Natural killer cell (primary cell): ENCODE measurements around the gene MICA. TPM values are rescaled to one million over a fixed set of nuclear protein-coding genes. Genes with fewer than 3 reads are reported as not detected.
"Not testable (repeated sequence)": the region's sequence is repeated elsewhere in the genome, so short reads cannot be mapped to it uniquely, and the experiment has no call there.

Experiments
- ATAC-seq, 3 donors: fragments of 150-1000 bp in 2 of 3; fragments of 200-7000 bp in 1 of 3; cut with Tn5 transposase; 1 replicate in 1 of 3; 2 replicates in 2 of 3; pipeline ENCODE4 v1.10.0; 2021; ENCODE audit warnings: mild to moderate bottlenecking in 2 of 3, moderate library complexity in 2 of 3
- DNase-seq, 2 donors: peaks; one replicate each; pipeline versions ENCODE4 v3.0.0 to v3.0.0-alpha.2; 2013 to 2021; ENCODE audit warnings: mixed read lengths in 1 of 2
- H3K27ac ChIP-seq: one replicate; pipeline ENCODE4 v1.5.1; 2013; ENCODE audit warnings: mild to moderate bottlenecking, low read length
- H3K27me3 ChIP-seq: one replicate; pipeline ENCODE4 v1.6.1; 2013; ENCODE audit warnings: low read length; ENCODE audit not compliant: control insufficient read depth, insufficient read depth
- H3K36me3 ChIP-seq: one replicate; pipeline ENCODE4 v1.6.1; 2013; ENCODE audit warnings: low read length; ENCODE audit not compliant: control insufficient read depth, insufficient read depth
- H3K4me1 ChIP-seq: one replicate; pipeline ENCODE4 v1.6.1; 2013; ENCODE audit warnings: low read length; ENCODE audit not compliant: control insufficient read depth, insufficient read depth
- H3K4me3 ChIP-seq: one replicate; pipeline ENCODE4 v1.5.1; 2013; ENCODE audit warnings: low read length
- H3K9me3 ChIP-seq: one replicate; pipeline ENCODE4 v1.6.1; 2013; ENCODE audit warnings: low read length; ENCODE audit not compliant: control insufficient read depth, insufficient read depth
- H3K27ac Mint-ChIP-seq, 2 donors: one replicate each; pipeline ENCODE4 v1.8.0; 2022; ENCODE audit warnings: mild to moderate bottlenecking in 2 of 2, mixed read lengths in 2 of 2, moderate library complexity in 1 of 2
- H3K27me3 Mint-ChIP-seq, 2 donors: one replicate each; pipeline ENCODE4 v1.8.0; 2022; ENCODE audit warnings: low read depth in 2 of 2, mixed read lengths in 2 of 2
- H3K36me3 Mint-ChIP-seq: one replicate; pipeline ENCODE4 v1.8.0; 2022; ENCODE audit warnings: mixed read lengths
- H3K4me1 Mint-ChIP-seq, 2 donors: one replicate each; pipeline ENCODE4 v1.8.0; 2022; ENCODE audit warnings: mixed read lengths in 2 of 2
- H3K4me3 Mint-ChIP-seq: one replicate; pipeline ENCODE4 v1.8.0; 2022; ENCODE audit warnings: mild to moderate bottlenecking, moderate library complexity, mixed read lengths
- H3K9me3 Mint-ChIP-seq, 2 donors: one replicate each; pipeline ENCODE4 v1.8.0; 2022; ENCODE audit warnings: mixed read lengths in 2 of 2
- WGBS: methylation state at CpG from one replicate; pipeline ENCODE4 v1.1.7; 2013; ENCODE audit warnings: missing lambda C conversion rate; ENCODE audit not compliant: insufficient coverage; 5-methylcytosine and 5-hydroxymethylcytosine counted together
- intact Hi-C: fragments of 100-400 bp; cut with micrococcal nuclease; formaldehyde crosslinking; loops from one replicate; pipeline ENCODE4 v1.14.2; 2022
- total RNA-seq, 4 donors: library from RNA; stranded (reverse); fragments of 120-200 nt in 1 of 4; gene quantifications; one replicate each; pipeline versions ENCODE4 v1.2.3 to v1.2.4, GENCODE V29; 2013 to 2022
- TF ChIP-seq, protein P1 (sequence below): fragments of 200-600 bp; IDR thresholded peaks from one replicate; pipeline ENCODE4 v1.8.0; 2022; ENCODE audit warnings: antibody characterized with exemption

MICA gene
- total RNA-seq, 3 donors from 2014 or later (not counting 1 experiment from before 2014, with no cell fraction given) = 9.3 to 19.7 (median 11.4) TPM

DNA sequence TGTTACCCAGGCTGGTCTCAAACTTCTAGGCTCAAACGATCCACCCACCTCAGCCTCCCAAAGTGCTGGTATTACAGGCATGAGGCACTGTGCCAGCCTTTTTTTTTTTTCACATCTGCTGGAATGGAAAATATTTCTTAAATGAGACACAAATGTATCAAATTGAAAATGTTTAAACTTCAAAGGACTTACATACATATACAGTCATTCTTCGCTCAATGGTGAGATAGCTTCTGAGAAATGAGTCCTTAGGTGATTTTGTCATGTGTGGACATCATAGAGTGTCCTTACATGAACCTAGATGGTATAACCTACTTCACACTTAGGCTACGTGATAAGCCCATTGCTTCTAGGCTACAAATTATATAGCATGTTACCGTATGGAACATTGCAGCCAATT lies 43.1 kb downstream of the MICA start:
- H3K4me1 ChIP-seq = peaks cover 4% of the 10 kb centered on the region
- H3K36me3 ChIP-seq = no peaks in the 10 kb centered on the region
- TF ChIP-seq, protein P1, sequence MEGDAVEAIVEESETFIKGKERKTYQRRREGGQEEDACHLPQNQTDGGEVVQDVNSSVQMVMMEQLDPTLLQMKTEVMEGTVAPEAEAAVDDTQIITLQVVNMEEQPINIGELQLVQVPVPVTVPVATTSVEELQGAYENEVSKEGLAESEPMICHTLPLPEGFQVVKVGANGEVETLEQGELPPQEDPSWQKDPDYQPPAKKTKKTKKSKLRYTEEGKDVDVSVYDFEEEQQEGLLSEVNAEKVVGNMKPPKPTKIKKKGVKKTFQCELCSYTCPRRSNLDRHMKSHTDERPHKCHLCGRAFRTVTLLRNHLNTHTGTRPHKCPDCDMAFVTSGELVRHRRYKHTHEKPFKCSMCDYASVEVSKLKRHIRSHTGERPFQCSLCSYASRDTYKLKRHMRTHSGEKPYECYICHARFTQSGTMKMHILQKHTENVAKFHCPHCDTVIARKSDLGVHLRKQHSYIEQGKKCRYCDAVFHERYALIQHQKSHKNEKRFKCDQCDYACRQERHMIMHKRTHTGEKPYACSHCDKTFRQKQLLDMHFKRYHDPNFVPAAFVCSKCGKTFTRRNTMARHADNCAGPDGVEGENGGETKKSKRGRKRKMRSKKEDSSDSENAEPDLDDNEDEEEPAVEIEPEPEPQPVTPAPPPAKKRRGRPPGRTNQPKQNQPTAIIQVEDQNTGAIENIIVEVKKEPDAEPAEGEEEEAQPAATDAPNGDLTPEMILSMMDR = no peak
- Mint-ChIP-seq H3K4me3 (no peak overlapping the region), H3K9me3 (no peaks in the 10 kb centered on the region), H3K4me1 (peaks cover 2 to 5% of the 10 kb centered on the region in 2 donors), H3K27me3 (peaks cover 30 to 60% of the 10 kb centered on the region in 2 donors), H3K36me3 (no peaks in the 10 kb centered on the region), H3K27ac (no peak overlapping the region)
- H3K4me3 ChIP-seq = no peak overlapping the region
- ATAC-seq (no peak), DNase-seq (no peak)
- H3K27me3 ChIP-seq = peaks cover 15% of the 10 kb centered on the region
- intact Hi-C loops = no loop called here
- no peak overlapping the region for H3K27ac ChIP-seq
- 83% methylated on average over 1 of the region's 4 CpGs for WGBS
- H3K9me3 ChIP-seq = no peaks in the 10 kb centered on the region

DNA sequence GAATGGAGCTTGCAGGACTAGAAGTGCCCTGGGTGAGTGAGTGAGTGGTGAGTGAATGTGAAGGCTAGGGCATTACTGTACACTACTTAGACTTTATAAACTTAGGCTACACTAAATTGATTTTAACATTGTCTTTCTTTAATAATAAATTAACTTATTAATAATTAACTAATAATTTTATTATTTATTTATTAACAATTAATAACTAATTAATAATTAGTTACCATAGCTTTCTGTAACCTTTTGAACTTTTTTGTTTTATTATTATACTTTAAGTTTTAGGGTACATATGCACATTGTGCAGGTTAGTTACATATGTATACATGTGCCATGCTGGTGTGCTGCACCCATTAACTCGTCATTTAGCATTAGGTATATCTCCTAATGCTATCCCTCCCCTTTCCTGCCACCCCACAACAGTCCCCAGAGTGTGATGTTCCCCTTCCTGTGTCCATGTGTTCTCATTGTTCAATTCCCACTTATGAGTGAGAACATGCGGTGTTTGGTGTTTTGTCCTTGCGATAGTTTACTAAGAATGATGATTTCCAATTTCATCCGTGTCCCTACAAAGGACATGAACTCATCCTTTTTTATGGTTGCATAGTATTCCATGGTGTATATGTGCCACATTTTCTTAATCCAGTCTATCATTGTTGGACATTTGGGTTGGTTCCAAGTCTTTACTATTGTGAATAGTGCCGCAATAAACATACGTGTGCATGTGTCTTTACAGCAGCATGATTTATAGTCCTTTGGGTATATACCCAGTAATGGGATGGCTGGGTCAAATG lies 43.8 kb downstream of the MICA start:
- H3K9me3 ChIP-seq, H3K27ac ChIP-seq, ATAC-seq, H3K36me3 Mint-ChIP-seq, H3K9me3 Mint-ChIP-seq, H3K4me1 Mint-ChIP-seq, H3K4me3 ChIP-seq, H3K27ac Mint-ChIP-seq, DNase-seq, H3K36me3 ChIP-seq, intact Hi-C loops, H3K4me3 Mint-ChIP-seq, H3K4me1 ChIP-seq: not testable (repeated sequence)
- peaks cover 16% of the 10 kb centered on the region for H3K27me3 ChIP-seq
- peaks cover 24 to 67% of the 10 kb centered on the region in 2 donors for H3K27me3 Mint-ChIP-seq
- 83% methylated on average over 1 of the region's 6 CpGs for WGBS

DNA sequence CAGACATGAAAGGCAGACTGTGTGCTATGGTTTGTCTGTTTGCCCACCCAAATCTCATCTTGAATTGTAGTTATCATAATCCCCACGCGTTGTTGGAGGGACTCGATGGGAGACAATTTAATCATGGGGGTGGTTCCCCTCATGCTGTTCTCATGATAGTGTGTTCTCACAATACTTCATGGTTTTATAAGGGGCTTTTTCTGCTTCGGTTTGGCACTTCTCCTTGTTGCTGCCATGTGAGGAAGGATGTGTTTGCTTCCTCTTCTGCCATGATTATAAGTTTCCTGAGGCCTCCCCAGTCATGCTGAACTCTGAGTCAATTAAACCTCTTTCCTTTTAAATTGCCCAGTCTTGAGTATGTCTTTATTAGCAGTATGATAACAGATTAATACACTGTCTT lies 47.4 kb downstream of the MICA start:
- Histone ChIP-seq H3K36me3 (no peaks in the 10 kb centered on the region), H3K27me3 (peaks cover 16% of the 10 kb centered on the region), H3K4me1 (no peaks in the 10 kb centered on the region), H3K27ac (no peak overlapping the region), H3K4me3 (no peak overlapping the region), H3K9me3 (no peaks in the 10 kb centered on the region)
- Mint-ChIP-seq H3K4me3 (no peak overlapping the region), H3K27me3 (peaks cover 15 to 47% of the 10 kb centered on the region in 2 donors), H3K36me3 (peaks cover 7% of the 10 kb centered on the region), H3K4me1 (no peaks in the 10 kb centered on the region), H3K9me3 (peaks cover 0 to 4% of the 10 kb centered on the region in 2 donors), H3K27ac (no peak overlapping the region)
- intact Hi-C loops = no loop called here
- no peak for ATAC-seq
- TF ChIP-seq, protein P1 = no peak
- 79% methylated on average over 3 of the region's 4 CpGs for WGBS
- DNase-seq = no peak

DNA sequence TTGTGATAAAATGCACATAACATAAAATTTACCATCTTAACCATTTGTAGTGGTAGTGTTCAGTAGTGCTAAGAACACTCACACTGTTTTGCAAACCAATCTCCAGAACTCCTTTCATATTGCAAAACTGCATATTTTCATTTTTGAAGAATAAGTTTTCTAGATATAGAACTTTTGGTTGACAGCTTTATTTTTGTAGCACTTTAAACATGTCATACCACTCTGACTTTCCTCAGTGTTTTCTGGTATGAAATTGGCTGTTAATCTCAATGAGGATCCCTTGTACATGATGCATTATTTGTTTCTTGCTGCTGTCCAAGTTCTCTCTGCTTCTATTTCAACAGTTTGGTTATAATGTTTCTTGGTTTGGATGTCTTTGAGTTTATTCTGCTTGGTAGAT lies 49.5 kb downstream of the MICA start:
- Mint-ChIP-seq H3K4me3 (no peak overlapping the region), H3K27me3 (peaks cover 10 to 47% of the 10 kb centered on the region in 2 donors), H3K36me3 (peaks cover 7% of the 10 kb centered on the region), H3K9me3 (peaks cover 0 to 4% of the 10 kb centered on the region in 2 donors), H3K4me1 (no peaks in the 10 kb centered on the region), H3K27ac (no peak overlapping the region)
- H3K27ac ChIP-seq = no peak overlapping the region
- H3K27me3 ChIP-seq = peaks cover 13% of the 10 kb centered on the region
- no peaks in the 10 kb centered on the region for H3K9me3 ChIP-seq
- TF ChIP-seq, protein P1 = no peak
- ATAC-seq = no peak
- intact Hi-C loops = no loop called here
- no peak for DNase-seq
- H3K4me1 ChIP-seq = no peaks in the 10 kb centered on the region
- no peak overlapping the region for H3K4me3 ChIP-seq
- no peaks in the 10 kb centered on the region for H3K36me3 ChIP-seq
